SU-DHL-6 (cell line): ENCODE measurements around the gene CYB5R4.

ENCODE experiments used
- EZH2phosphoT487 ChIP-seq: fragments of 200-600 bp; sonication (generic), shearing (Covaris generic); conservative IDR thresholded peaks from 2 replicates; pipeline ENCODE4 v1.6.1; 2018; ENCODE audit warnings: mild to moderate bottlenecking, antibody characterized with exemption, low read length, moderate library complexity, mixed read lengths
- TF ChIP-seq, protein P1 (sequence below): fragments of 200-600 bp; sonication (generic); IDR thresholded peaks from one replicate; pipeline ENCODE4 v1.5.1; 2017; ENCODE audit warnings: antibody characterized with exemption, mild to moderate bottlenecking, low read length, moderate library complexity; ENCODE audit not compliant: insufficient read depth, poor library complexity, severe bottlenecking

DNA sequence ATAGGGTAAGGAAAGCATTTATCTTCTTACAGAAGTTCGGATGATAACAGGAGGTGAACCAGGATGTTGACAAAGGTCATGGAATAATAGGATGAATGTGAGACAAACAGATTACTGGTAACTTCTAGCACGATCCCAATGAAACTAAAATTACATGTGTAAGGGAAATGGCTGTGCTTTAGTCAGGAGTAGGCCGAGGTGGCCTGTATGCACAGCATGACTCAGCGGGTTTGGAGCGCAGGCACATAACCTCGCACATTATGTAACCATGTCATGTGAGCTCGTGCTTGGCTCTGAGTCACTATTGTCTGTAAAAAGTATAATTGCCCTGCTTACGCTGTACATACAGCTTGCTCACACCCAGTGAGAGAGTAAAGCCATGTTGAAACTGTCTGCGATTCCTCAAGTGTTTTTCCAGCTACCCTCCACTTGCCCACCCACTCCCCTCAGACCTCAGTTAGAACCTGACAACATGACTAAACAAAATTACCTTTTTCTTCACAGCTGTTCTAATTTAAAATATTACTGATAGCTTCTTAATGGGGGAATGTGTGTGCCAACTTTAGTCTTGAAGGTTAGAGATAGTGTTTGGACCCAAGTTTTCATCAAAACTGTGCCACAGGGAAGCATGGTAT is 8.2 kb downstream of the CYB5R4 start:
- TF ChIP-seq, protein P1, sequence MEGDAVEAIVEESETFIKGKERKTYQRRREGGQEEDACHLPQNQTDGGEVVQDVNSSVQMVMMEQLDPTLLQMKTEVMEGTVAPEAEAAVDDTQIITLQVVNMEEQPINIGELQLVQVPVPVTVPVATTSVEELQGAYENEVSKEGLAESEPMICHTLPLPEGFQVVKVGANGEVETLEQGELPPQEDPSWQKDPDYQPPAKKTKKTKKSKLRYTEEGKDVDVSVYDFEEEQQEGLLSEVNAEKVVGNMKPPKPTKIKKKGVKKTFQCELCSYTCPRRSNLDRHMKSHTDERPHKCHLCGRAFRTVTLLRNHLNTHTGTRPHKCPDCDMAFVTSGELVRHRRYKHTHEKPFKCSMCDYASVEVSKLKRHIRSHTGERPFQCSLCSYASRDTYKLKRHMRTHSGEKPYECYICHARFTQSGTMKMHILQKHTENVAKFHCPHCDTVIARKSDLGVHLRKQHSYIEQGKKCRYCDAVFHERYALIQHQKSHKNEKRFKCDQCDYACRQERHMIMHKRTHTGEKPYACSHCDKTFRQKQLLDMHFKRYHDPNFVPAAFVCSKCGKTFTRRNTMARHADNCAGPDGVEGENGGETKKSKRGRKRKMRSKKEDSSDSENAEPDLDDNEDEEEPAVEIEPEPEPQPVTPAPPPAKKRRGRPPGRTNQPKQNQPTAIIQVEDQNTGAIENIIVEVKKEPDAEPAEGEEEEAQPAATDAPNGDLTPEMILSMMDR: no peak
- TF ChIP-seq EZH2phosphoT487: no peak
